Tongue (tissue), 2 donors: Measurements from ENCODE around the gene ARPC5. TPM values are rescaled to one million over a fixed set of nuclear protein-coding genes. Genes with fewer than 3 reads are reported as not detected.
"Not testable (repeated sequence)": the region's sequence is repeated elsewhere in the genome, so short reads cannot be mapped to it uniquely, and the experiment has no call there.

Experiments
- DNase-seq: peaks from one replicate; pipeline ENCODE4 v3.0.0-alpha.2; 2015
- total RNA-seq: library from RNA; depleted of rRNA; stranded (reverse); fragments of >200 nt; gene quantifications from one replicate; pipeline ENCODE4 v1.2.3, GENCODE V29; 2014

ARPC5 gene
- 59.3 TPM for total RNA-seq

DNA sequence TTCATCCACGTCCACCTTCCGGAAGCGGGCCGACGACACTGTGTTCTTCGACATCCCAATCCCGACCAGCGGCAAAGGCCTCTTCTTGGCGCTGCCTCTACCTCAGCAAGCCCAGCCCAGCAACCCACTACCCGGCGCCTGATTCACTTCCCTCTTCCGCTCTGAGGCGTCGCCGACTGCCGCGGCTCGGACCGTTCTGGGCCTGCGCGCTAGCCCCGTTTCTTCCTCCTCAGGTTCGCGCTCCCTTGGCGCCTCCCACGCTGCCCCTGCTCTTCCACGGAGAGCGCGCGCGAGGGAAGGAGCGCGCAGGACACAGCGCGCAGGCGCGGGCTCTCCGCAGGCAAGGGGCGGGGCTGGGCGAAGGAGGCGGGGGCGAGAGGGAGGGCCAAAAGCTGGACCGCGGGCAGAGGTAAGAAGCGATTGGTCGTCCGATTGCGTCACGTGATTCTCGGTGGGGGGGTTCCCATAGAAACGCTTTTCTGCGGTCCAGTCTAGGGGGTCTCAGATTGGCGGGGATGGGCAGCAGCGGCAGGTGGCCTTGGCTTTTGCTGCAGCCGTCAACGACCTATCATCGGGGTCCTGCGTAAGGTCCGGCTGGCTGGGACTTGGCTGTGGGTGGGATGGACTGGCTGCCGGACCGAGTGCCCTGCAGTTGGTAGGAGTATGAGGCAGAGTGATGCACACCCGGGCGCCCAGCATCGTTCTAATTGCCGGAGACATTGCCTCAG is at the start of gene ARPC5:
ARPC5 (minus strand) TSS at position 178 of the 728 bp plus-strand sequence; CDS start at position 54, 124 bp downstream.
- peak; percentile 99 for DNase-seq

DNA sequence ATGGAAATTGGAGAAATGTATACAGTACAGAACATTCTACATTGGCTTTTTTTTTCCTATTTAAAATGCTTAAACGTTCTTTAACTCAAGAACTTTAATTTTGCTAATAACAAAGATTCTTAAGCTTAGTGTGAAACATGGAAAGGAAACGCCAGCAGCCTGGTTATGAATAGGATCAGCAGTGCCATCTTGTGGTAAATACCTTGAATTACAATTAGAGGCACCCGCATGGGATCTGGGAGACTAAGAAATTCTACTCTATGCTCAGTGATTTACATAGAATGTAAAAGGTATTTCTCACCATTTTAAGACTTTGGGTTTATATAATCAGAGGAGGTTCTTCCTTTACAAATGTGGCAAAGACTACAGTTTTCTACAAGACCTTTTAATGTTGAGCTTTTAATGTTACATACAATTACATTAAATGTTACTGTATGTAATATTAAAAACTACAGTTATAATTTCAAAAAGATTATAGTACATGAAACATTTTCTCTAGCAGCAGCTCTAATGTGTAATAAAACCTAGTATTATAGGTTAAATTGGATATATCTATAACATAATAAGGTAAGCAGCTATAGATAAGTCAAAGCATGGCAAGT is 49.6 kb upstream of the ARPC5 start:
- peak; percentile 48 for DNase-seq

DNA sequence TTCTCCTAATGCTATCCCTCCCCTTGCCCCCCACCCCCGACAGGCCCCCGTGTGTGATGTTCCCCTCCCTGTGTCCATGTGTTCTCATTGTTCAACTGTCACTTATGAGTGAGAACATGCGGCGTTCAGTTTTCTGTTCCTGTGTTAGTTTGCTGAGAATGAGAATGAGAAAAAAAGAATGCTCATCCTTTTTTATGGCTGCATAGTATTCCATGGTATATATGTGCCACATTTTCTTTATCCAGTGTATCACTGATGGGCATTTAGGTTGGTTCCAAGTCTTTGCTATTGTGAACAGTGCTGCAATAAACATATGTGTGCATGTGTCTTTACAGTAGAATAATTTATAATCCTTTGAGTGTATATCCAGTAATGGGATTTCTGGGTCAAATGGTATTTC is 43.8 kb upstream of the ARPC5 start:
- not testable (repeated sequence) for DNase-seq

DNA sequence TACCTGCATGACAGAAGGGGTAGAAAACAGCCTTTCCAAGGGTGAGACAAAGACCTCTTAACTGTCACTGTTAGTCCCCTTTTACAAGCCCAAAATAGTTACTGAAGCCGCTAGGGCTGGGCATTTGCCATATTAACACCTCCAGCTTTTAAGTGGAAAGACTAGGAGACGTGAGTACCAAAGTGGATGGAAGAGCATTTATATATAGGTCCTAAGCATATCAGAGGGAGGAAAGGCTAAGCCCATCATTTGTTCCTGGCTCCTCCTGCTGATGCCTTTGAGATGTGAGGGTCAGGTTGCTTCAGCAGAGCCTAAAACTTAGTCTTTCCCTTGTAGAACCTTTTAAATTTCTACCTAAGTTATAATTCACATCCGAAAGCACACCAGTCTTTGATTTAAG is 43.2 kb upstream of the ARPC5 start:
- DNase-seq = no peak

DNA sequence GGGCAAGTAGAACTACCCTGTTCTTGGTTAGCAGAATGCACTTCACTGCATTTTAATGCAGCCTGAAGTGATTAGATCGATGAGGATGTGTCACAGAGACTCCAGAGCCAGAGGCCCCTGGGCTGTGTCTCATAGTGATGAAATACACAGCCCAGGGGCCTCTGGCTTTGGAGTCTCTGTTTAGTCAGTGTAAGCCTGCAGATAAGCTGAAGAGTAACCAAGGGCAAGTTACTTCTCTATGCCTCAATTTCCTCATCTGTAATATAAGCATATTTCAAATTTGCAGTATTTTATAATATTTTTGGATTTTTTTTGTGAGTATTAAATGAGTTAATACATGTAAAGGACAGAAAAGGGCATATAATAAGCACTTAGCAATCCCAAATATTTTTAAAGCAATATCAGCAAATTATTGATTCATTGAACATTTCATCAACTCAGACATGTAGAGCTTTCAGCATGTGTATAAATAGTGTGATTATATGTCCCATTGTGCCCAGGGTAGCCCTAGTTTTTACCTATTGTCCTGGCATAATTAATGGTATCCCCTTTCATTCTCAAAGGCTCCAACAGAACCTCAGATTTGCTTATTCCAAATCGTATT is 41.1 kb upstream of the ARPC5 start:
- no peak for DNase-seq

DNA sequence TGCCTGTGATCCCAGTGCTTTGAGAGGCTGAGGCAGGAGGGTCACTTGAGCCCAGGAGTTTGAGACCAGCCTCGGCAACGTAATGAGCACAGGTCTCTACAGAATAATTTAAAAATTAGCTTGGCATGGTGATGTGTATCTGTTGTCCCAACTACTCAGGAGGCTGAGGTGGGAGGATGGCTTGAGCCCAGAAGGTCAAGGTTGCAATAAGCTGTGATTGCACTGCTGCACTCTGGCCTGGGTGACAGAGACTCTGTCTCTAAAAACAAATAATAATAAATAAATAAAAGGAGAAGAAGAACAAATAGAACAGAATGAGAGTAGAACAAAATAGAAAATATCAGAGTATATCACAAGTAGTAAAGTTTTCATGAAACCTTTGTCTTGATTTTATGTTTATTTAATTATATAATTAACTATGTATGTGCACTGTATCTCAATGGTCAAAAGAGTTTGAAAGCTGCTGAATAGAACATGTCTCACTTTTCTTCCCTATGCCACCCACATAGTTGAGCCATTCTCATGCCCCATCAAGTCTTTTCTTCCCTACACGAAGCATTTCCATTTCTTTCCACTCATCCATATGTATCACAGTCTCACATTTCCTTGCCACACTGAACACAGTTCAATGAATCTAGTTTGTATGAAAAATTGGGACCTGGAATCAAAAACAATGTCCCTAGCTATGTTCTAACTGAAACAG is 40.5 kb upstream of the ARPC5 start:
- DNase-seq = no peak

DNA sequence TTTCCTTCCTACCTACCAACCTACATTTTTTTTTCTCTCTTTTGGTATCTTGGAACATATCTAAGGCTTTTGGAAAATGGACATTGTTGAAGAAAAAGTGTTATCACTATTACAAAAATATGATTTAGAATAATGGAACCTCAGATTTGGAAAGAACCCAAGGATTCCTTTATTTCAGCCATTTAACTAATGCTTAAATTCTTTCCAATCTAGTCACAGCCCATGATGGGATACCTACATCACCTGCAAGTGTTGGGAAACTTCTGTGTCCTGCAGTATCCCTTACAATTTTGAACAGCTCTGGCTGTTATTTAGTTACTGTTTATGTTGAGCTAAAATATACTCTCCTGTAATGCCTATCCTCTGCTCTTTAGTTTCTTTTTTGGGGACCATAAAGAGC is 39.8 kb upstream of the ARPC5 start:
- DNase-seq = no peak

DNA sequence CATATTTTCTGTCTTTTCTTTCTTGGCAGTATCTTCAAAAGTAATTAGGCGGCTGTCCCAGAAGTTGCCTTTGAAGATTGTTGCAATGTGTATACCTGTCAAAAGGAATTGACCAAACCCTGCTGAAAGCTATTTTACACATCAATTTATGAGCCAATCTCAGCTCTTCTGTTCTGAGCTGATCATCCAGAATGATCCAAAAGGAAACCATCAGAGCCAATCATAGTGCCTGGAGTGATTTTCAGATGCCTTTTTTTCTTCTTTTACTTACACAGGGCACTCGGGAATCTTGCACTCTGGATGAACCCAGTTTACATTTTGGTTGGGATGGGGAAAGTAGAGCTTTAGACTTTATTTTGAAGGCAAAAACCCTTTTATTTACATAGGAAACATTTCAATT is 39.3 kb upstream of the ARPC5 start:
- peak; percentile 72 for DNase-seq

DNA sequence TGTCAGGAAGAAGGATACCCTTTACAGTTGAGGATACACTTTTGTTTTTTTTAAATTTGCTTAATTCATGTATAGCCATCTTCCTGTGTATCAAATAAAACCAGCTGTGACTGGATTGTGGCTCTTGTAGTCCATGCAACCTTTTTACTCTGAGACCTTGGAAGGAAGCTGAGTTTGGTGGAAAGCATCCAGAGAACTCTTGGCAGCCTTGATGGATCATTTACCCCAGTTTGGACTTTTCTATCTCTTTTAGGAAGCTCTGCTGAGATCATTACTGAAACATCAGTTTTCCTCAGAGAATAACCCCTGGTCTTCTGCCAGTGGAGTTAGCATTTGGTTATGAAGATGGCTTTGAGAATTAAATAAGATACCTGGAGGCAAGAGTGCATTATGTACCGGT is 38.8 kb upstream of the ARPC5 start:
- peak; percentile 90 for DNase-seq

DNA sequence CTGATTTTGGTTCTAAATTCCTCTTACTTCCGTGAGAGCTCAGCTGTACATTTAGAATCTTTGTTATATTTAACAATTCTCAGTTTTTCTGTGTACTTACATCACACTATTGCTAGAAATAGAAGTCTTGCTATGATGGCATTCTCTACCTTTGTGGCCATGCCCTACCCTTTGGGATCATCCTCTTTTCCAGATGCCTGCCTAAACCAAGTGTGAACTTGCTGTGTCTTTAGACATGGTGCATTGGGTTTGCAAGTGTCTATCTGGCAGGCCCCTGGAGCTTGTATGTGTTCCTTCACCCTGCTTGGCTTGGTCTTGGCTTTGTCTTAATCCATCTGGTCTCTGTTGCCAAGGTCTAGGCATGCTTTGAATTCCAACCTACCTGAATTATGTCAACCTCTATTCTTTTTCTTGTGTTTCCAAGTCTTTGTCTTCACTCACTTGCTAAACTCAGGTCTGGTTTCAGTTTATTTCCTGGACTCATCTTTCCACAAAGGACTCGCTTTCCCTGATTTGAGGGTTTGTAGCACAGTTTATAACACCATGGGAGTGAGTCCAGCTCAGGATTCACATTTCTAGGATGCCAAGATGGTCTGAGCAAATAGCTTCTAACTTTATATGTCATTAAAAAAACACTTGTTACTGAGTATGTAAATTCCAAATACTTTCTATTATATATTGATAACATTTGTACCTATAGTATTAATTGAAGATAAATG is 38.2 kb upstream of the ARPC5 start:
- DNase-seq = peak; percentile 65

DNA sequence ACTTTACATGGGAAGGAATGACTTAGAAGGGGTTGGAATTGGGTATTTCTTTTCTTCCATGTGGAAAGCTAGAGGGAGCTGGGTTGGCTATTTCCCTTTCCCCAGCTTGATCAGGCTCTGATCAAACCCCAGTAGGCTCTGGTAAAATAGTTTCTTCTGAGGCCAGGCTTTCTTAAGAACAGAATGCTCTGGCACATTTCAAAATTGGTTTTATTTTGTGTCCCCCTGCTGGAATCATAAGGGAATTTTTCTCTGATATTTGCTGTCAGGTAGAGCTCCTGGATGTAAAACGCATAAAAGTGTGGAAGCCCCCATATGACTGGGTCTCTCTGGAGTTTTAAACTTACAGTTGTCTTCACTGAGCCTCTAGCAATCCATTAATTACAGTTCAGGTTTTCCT is 34.6 kb upstream of the ARPC5 start:
- no peak for DNase-seq

DNA sequence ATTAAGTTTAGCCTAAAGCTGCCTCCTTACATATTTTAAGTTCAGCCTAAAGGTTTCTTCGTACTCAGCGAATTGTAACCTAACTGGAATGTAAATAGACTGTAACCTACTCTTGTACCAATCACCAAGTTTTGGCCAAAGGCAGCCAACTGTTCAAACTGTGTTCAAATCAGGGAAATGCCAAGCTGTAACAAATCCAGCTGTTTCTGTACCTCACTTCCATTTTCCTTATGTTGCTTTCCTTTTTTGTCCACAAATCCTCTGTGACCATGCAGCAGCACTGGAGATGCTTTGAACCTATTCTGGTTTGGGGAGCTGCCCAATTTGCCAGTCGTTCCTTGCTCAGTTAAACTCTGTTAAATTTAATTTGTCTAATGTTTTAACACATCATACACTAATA is 20.8 kb upstream of the ARPC5 start:
- DNase-seq = peak; percentile 69

DNA sequence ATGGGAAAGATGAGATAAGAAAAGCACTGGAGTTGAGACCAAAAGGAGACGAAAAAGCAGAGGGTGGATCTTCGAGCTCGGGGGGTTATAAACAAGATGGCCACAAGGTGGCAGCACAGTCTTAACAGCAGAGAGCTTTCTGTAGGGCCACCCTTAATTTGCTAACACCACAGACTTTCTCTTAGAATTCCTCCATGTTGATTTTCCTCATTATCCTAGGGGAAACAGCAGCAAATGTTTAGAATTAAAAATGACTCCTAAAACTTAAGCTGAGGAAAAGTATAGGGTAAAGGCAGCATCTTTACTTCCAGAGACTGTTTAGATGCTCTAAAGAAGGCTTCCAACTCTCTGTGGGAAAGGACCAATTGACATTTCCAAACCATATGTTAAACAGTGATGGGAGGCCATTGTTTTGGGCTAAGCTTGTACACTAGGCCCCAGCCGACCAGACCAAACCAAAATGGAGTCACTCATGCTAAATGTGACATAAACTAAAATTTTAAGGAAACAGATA is 20.0 kb upstream of the ARPC5 start:
- peak; percentile 95 for DNase-seq

DNA sequence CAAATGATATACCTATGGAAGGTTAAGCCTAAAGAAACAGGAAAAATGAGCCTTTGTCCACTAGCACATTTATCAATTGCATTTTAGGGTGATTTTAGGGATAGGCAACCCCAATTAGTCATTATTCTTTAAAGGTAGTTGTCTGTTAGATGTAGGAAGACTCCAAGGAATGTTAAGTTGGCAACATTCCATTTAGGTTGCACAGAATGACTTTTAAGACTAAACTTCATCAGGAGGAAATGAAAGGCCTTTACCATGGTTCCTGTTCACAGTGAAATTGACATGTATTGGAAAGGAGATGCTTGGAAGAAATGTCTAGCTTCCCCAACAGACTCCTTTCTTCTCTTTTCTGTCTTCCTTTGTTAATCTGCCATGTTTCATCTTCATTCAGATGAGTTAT is 19.1 kb upstream of the ARPC5 start:
- DNase-seq = no peak

DNA sequence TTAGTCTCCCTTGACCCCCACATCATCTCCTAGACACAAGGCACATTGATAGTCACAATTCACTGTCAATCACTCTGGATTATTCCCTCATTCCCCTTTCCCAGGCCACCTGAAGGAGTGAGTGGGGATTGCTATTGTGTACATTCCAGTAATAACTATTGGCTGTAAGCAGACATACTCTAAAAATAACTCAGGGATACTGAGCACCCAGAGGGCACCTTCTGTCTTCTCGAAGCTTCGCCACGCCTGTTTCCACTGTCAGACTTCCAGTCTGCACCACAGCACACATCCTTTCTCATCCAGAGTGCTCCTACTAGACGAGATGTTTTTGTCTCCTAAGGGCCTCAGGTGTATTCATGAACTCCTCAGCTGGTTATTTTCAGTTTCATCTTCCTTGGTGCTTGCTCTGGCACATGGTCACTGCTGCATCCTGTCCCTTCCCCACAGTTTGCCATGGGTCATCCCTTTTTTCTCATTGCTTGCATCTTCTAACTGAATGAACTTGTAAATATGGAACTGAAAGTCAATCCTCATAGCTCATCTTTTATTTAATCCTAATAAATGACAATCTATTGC is 18.4 kb upstream of the ARPC5 start:
- no peak for DNase-seq

DNA sequence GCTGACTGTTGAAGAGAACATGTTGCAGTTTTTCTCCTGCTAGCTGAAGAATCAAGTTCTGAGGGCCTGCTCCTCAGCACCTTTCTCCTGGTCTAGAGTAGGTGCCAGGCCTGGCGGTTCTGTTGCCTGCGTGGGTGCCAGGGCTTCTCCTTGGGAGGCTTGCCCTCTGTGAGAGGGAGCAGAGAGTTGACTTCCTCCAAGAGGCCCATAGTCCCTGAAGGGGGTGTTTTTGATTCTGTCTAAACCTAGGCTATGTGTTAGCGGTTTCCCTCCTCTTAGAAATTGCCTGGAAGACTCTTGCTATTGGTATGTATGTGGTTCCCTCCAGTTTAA is 17.8 kb upstream of the ARPC5 start:
- no peak for DNase-seq

DNA sequence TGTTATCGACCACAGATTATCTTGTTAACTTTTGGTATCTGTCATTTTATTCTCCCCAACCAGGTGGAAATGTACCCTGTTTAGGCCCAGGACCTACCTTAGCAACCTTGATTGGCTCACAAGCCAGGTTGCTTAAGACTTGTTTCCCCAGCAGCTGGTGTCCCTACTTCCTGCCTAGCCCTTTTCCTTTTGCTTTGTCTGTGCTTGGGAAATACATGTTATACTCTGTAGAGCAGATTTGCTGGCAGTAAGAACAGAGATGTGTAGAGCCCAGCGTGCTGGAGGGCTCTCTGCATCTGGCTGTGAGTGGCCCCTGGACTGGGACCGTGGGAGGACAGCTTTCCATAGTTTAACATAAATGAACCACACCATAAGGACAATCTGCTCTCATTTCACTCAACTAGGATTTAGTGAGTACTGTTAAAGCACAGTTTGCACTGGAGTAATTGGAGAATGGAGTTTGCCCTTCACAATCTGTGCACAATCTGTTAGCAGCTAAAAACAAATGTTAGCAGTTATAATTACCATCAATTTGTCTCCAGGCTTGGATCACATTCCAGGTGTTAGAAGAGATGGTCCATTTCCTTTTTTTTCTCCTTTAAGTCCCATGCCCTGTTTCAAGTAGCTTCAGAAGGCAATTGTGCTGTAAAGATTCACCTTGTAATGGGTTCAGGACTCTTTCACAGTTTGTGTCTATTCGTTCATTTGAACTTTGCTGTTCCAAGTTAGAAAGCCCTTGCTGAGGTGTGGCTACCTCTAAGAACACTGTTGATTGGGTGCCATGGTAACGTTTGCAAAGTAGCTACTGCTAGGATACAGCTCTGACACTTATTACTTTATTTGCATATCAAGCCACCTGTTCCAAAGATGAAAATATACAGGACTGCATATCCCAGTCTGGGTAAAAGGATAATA is 17.2 kb upstream of the ARPC5 start, which contains the start of gene APOBEC4:
APOBEC4 (minus strand) TSS at position 770 of the 915 bp plus-strand sequence. CDS start 4,535 bp downstream, outside the sequence.
- DNase-seq = no peak

DNA sequence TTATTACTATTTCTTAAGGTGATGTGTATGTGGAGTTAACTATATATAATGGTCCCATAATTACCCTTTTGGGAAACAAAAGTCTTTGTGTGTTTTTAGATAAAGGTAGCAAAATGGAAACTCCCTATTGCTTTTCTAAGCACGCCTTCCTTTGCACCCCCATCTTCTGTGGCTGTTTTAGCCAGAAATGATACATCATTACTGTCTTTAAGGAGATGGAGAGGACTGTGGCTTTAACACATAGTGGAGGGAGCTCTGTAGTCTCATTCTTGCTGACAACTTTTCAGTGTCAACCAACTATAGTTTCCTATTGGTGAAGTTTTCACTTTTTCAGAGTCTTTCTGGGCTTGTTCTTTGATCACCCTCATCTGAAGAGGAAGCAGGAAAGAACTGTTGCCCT is 16.5 kb upstream of the ARPC5 start:
- no peak for DNase-seq

DNA sequence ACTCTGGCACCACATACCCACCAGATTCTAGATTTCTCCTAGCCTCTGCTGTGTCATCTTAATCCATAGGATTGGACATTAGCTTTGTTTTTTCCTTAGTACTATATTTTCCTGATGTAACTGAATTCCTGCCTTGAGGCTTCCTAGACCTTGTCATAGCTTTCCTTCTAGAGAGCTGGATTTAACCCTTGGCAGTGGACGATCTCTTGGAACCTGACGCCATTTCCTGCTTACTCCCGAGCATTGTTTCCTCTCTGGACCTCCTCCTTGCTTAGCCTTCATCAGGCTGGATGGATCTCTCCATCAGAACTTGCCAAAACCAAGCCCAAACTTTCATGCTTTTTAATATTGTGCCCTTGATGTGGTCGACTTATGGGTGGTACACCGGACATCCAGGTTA is 16.0 kb upstream of the ARPC5 start:
- DNase-seq = no peak

DNA sequence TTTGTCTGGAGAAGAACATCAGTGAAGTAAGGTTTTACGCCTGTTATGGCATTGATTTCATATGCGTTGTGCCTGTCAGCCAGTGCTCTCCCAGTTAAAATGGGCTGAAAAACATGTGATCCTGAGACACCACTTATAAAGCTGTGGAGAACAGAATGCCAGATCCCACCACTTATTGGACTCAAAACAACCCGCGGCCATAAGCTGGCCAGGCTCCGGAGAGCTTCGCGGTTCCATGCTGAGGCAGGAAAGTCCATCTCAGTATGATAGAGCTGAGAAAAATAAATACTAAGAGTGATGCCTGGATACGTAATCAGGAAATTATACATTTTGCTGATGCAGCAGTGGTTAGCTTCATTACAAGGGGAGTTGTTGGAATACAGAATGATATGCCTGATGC is 12.5 kb upstream of the ARPC5 start:
- no peak for DNase-seq

DNA sequence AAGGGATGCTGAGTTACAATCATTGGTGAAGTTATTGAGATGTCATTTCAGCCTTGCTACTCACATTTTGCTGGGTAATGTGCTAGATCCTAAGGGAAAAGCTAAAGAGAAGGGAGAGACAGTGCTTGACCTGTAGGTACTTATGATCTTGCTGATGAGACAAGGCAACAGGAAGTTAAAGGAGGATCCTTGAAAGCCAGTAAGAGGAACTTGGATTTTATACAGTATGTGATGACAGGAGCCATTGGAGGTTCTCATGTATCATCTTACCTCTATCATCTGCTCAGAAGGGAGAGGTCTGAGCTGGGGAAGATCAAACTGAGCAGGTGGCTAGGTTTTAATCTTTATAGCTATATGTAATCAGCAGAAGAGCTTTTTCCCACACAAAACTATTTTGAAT is 11.2 kb upstream of the ARPC5 start:
- no peak for DNase-seq
